HepG2 (cell line): ENCODE results near the gene RPRML. TPM values are rescaled to one million over a fixed set of nuclear protein-coding genes. Genes with fewer than 3 reads are reported as not detected.

Experiments
- BRD4 ChIP-seq: sonication (generic); formaldehyde crosslinking; IDR thresholded peaks from 2 replicates; pipeline ENCODE4 v1.4.0; 2020; ENCODE audit warnings: missing genetic modification reagents
- ESRRA ChIP-seq: sonication (generic); formaldehyde crosslinking; IDR thresholded peaks from 2 replicates; pipeline ENCODE4 v1.5.1; 2020; ENCODE audit warnings: mild to moderate bottlenecking, low read depth, missing genetic modification reagents
- FOXJ3 ChIP-seq: sonication (generic); formaldehyde crosslinking; IDR thresholded peaks from 2 replicates; pipeline ENCODE4 v1.4.0; 2020; ENCODE audit warnings: missing genetic modification reagents, mild to moderate bottlenecking, borderline replicate concordance
- IRX3 ChIP-seq: sonication (generic); formaldehyde crosslinking; IDR thresholded peaks from 2 replicates; pipeline ENCODE4 v1.8.1; 2023; ENCODE audit warnings: mild to moderate bottlenecking, low read depth, missing genetic modification reagents, borderline replicate concordance
- KAT2B ChIP-seq: fragments of 150-350 bp; IDR thresholded peaks from 2 replicates; pipeline ENCODE4 v1.6.1; 2014; ENCODE audit warnings: low read depth, low read length, borderline replicate concordance
- KLF9 ChIP-seq: IDR thresholded peaks from 2 replicates; pipeline ENCODE4 v1.6.1; 2016; ENCODE audit warnings: low read depth
- MAX ChIP-seq: IDR thresholded peaks from 2 replicates; pipeline ENCODE4 v1.6.1; 2012; ENCODE audit warnings: inconsistent platforms
- MTF2 ChIP-seq: sonication (generic); formaldehyde crosslinking; IDR thresholded peaks from 2 replicates; pipeline ENCODE4 v1.5.0; 2020; ENCODE audit warnings: missing genetic modification reagents, borderline replicate concordance
- MXD4 ChIP-seq: IDR thresholded peaks from 2 replicates; pipeline ENCODE4 v1.6.1; 2016; ENCODE audit warnings: mild to moderate bottlenecking, missing biosample characterization, missing genetic modification reagents
- NFIB ChIP-seq: sonication (generic); formaldehyde crosslinking; IDR thresholded peaks from 2 replicates; pipeline ENCODE4 v1.9.0; 2021; ENCODE audit warnings: missing genetic modification reagents, mild to moderate bottlenecking, borderline replicate concordance
- ONECUT2 ChIP-seq: sonication (generic); formaldehyde crosslinking; IDR thresholded peaks from 2 replicates; pipeline ENCODE4 v1.4.0; 2020; ENCODE audit warnings: missing genetic modification reagents
- SAP130 ChIP-seq: IDR thresholded peaks from 2 replicates; pipeline ENCODE4 v1.6.1; 2016; ENCODE audit warnings: low read depth
- SATB2 ChIP-seq: sonication (generic); formaldehyde crosslinking; IDR thresholded peaks from 2 replicates; pipeline ENCODE4 v1.5.0; 2020; ENCODE audit warnings: missing genetic modification reagents
- SRF ChIP-seq: IDR thresholded peaks from 2 replicates; pipeline ENCODE4 v1.6.1; 2011; ENCODE audit warnings: mild to moderate bottlenecking, low read depth, low read length, moderate library complexity
- THAP11 ChIP-seq: IDR thresholded peaks from 2 replicates; pipeline ENCODE4 v1.6.1; 2016; ENCODE audit warnings: missing biosample characterization, missing genetic modification reagents
- WIZ ChIP-seq: sonication (generic); formaldehyde crosslinking; IDR thresholded peaks from 2 replicates; pipeline ENCODE4 v1.5.1; 2020; ENCODE audit warnings: mild to moderate bottlenecking, missing genetic modification reagents
- ZBTB26 ChIP-seq: IDR thresholded peaks from 2 replicates; pipeline ENCODE4 v1.6.1; 2016; ENCODE audit warnings: missing compliant biosample characterization, missing genetic modification reagents, borderline replicate concordance
- ZEB1 ChIP-seq: IDR thresholded peaks from 2 replicates; pipeline ENCODE4 v1.6.1; 2012; ENCODE audit warnings: mild to moderate bottlenecking, low read depth, inconsistent platforms; ENCODE audit not compliant: insufficient replicate concordance
- ZFP82 ChIP-seq: sonication (generic); formaldehyde crosslinking; IDR thresholded peaks from 2 replicates; pipeline ENCODE4 v1.5.1; 2020; ENCODE audit warnings: mild to moderate bottlenecking, missing genetic modification reagents, borderline replicate concordance
- ZNF280D ChIP-seq: sonication (generic); formaldehyde crosslinking; IDR thresholded peaks from 2 replicates; pipeline ENCODE4 v1.5.1; 2020; ENCODE audit warnings: mild to moderate bottlenecking, missing genetic modification reagents
- ZNF567 ChIP-seq: sonication (generic); formaldehyde crosslinking; IDR thresholded peaks from 2 replicates; pipeline ENCODE4 v1.8.1; 2023; ENCODE audit warnings: mild to moderate bottlenecking, missing genetic modification reagents, borderline replicate concordance
- ZNF614 ChIP-seq: IDR thresholded peaks from 2 replicates; pipeline ENCODE4 v1.6.1; 2018; ENCODE audit warnings: missing biosample characterization, missing genetic modification reagents, inconsistent platforms, borderline replicate concordance
- ZNF766 ChIP-seq: sonication (generic); formaldehyde crosslinking; IDR thresholded peaks from 2 replicates; pipeline ENCODE4 v1.5.0; 2020; ENCODE audit warnings: missing genetic modification reagents, borderline replicate concordance
- ZNF788 ChIP-seq: sonication (generic); formaldehyde crosslinking; IDR thresholded peaks from 2 replicates; pipeline ENCODE4 v1.5.0; 2020; ENCODE audit warnings: mild to moderate bottlenecking, missing genetic modification reagents, borderline replicate concordance
- polyA plus RNA-seq, 8 experiments: library from polyadenylated mRNA; depleted of rRNA in 3 of 8; stranded (reverse) in 7 of 8; unstranded in 1 of 8; fragments of >200 nt; fragmentation: Illumina TruSeq in 4 of 8; extraction: Trizol in 4 of 8; gene quantifications; 2 replicates each; pipeline versions ENCODE4 v1.2.1 to v1.2.3, GENCODE V29; 2011 to 2016; ENCODE audit warnings: low read depth in 4 of 8, missing spikeins in 1 of 8, mixed read lengths in 1 of 8; ENCODE audit not compliant: insufficient read depth in 1 of 8
- total RNA-seq, 5 experiments: library from RNA; depleted of rRNA; stranded (reverse); fragments of >200 nt; fragmentation: Illumina TruSeq; extraction: Trizol; gene quantifications; 2 replicates each; pipeline ENCODE4 v1.2.3, GENCODE V29; 2016; ENCODE audit warnings: low read depth in 1 of 5
- TF ChIP-seq, protein P1 (sequence below): sonication (generic); formaldehyde crosslinking; conservative IDR thresholded peaks from 2 replicates; pipeline ENCODE4 v1.8.0; 2022; ENCODE audit warnings: mild to moderate bottlenecking, moderate library complexity, missing genetic modification reagents

Gene RPRML
- total and polyA plus RNA-seq, 2 of the 13 experiments (the other 11 are each of a cell fraction or from before 2014, with no cell fraction given), result not detected

DNA sequence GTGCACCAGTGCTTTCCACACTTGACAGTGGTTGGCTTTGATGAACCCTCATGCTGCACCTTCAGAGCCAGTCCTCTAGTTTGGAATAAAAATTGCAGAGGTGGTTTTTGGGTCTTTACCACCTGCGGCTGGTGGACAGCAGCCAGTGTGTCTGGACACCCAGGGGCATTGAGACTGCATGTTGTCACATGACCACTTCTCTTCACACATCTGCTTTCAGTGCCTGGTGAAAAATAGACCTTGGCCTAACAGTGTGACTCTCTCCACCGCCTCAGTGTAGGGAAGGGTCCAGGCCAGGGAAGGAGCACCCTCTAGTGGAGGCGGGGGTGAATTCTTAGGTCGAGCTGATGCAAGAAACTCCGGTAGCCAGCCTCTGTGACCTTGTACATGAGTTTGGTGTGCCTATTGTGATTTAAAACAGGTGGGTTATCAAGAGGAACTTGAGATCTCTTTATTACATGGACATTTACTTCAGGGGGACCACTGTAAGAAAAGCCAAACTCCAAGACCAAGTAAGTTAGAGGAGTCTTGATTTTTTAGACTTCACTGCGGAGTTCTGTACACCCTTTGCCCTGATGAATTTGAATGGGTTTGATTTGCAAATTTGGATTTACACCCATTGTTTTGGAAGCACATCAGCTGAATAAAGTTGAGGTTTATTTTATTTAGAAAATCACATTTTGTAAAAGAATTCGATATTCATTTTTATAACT, 38.2 kb downstream of the RPRML start (continued):
- TF ChIP-seq WIZ (CRISPR knock-in tag) (no peak), ESRRA (CRISPR knock-in tag) (no peak), IRX3 (CRISPR knock-in tag) (no peak), KLF9 (CRISPR knock-in tag) (no peak), ZEB1 (no peak), ZNF567 (no peak), BRD4 (CRISPR knock-in tag) (no peak), MAX (peak; percentile 74), ZNF614 (peak; percentile 65; the same call in 1 of the 2 replicates), ZNF788 (CRISPR knock-in tag) (no peak), FOXJ3 (CRISPR knock-in tag) (no peak), ZFP82 (no peak), ZNF766 (CRISPR knock-in tag) (peak; percentile 57; the same call in 1 of the 2 replicates), THAP11 (CRISPR knock-in tag) (peak; percentile 56), MTF2 (CRISPR knock-in tag) (no peak), ZBTB26 (no peak), ZNF280D (CRISPR knock-in tag) (no peak), ONECUT2 (CRISPR knock-in tag) (no peak; the same call in 1 of the 2 replicates), NFIB (CRISPR knock-in tag) (no peak), SRF (no peak), MXD4 (CRISPR knock-in tag) (0 out of 2 replicates have a peak, but pooled peaks have one; percentile 64), KAT2B (no peak), SAP130 (peak; percentile 61), SATB2 (CRISPR knock-in tag) (no peak)
- TF ChIP-seq, protein P1, sequence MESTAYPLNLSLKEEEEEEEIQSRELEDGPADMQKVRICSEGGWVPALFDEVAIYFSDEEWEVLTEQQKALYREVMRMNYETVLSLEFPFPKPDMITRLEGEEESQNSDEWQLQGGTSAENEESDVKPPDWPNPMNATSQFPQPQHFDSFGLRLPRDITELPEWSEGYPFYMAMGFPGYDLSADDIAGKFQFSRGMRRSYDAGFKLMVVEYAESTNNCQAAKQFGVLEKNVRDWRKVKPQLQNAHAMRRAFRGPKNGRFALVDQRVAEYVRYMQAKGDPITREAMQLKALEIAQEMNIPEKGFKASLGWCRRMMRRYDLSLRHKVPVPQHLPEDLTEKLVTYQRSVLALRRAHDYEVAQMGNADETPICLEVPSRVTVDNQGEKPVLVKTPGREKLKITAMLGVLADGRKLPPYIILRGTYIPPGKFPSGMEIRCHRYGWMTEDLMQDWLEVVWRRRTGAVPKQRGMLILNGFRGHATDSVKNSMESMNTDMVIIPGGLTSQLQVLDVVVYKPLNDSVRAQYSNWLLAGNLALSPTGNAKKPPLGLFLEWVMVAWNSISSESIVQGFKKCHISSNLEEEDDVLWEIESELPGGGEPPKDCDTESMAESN (CRISPR knock-in tag), result no peak
